GM20431 (cell line): ENCODE measurements around the gene SLC25A21.

ENCODE experiments used
- in situ Hi-C: fragments of 300-500 bp; cut with MseI, MboI; formaldehyde crosslinking; loops from one replicate; pipeline ENCODE4 v1.15.0; 2020; ENCODE audit warnings: low sequenced_read_pairs; ENCODE audit not compliant: unreplicated experiment

Gene SLC25A21

GRCh38 chr14:36756226-36756625 is 416.2 kb downstream of the SLC25A21 start:
- in situ Hi-C loops, result no loop called here

- in situ Hi-C loops, result no loop called here
These were observed 416.6 kb downstream of the SLC25A21 start for GRCh38 chr14:36755756-36756155.

- in situ Hi-C loops, result no loop called here
These were observed 420.5 kb downstream of the SLC25A21 start for GRCh38 chr14:36751920-36752319.

- in situ Hi-C loops, result no loop called here
These were observed 421.3 kb downstream of the SLC25A21 start for GRCh38 chr14:36751106-36751505.

GRCh38 chr14:36750244-36750643 is 422.2 kb downstream of the SLC25A21 start:
- in situ Hi-C loops, result no loop called here

- in situ Hi-C loops, result no loop called here
These were observed 423.7 kb downstream of the SLC25A21 start for GRCh38 chr14:36748610-36749213.

- in situ Hi-C loops, result no loop called here
These were observed 424.8 kb downstream of the SLC25A21 start for GRCh38 chr14:36747411-36748184.

- in situ Hi-C loops, result no loop called here
These were observed 425.5 kb downstream of the SLC25A21 start for GRCh38 chr14:36746872-36747271.

- in situ Hi-C loops, result no loop called here
These were observed 430.5 kb downstream of the SLC25A21 start for GRCh38 chr14:36741858-36742257.

GRCh38 chr14:36738269-36738668 is 434.1 kb downstream of the SLC25A21 start:
- in situ Hi-C loops, result no loop called here

- in situ Hi-C loops, result no loop called here
These were observed 446.3 kb downstream of the SLC25A21 start for GRCh38 chr14:36726128-36726527.

GRCh38 chr14:36724162-36724561 is 448.2 kb downstream of the SLC25A21 start:
- in situ Hi-C loops, result no loop called here

- in situ Hi-C loops, result no loop called here
These were observed 448.9 kb downstream of the SLC25A21 start for GRCh38 chr14:36723530-36723929.

GRCh38 chr14:36721877-36722276 is 450.5 kb downstream of the SLC25A21 start:
- in situ Hi-C loops, result no loop called here

GRCh38 chr14:36720657-36721056 is 451.7 kb downstream of the SLC25A21 start:
- in situ Hi-C loops, result no loop called here

- in situ Hi-C loops, result no loop called here
These were observed 452.6 kb downstream of the SLC25A21 start for GRCh38 chr14:36719823-36720222.

GRCh38 chr14:36718216-36718615 is 454.2 kb downstream of the SLC25A21 start:
- in situ Hi-C loops, result no loop called here

- in situ Hi-C loops, result no loop called here
These were observed 455.0 kb downstream of the SLC25A21 start for GRCh38 chr14:36717363-36717762.

- in situ Hi-C loops, result no loop called here
These were observed 455.7 kb downstream of the SLC25A21 start for GRCh38 chr14:36716614-36717184.

GRCh38 chr14:36713960-36714703 is 458.3 kb downstream of the SLC25A21 start:
- in situ Hi-C loops, result no loop called here

GRCh38 chr14:36707570-36707969 is 464.8 kb downstream of the SLC25A21 start:
- in situ Hi-C loops, result no loop called here
